NCI-H82 treated with DMSO at 0.1 percent for 48 hours (cell line): ENCODE measurements around the gene SLC16A12.
"Not testable (repeated sequence)": the region's sequence is repeated elsewhere in the genome, so short reads cannot be mapped to it uniquely, and the experiment has no call there.

ENCODE experiments used
- DNase-seq: peaks from one replicate; lab custom pipeline; 2025; ENCODE audit not compliant: unreplicated experiment; lab: John Stamatoyannopoulos, UW

The SLC16A12 gene

DNA sequence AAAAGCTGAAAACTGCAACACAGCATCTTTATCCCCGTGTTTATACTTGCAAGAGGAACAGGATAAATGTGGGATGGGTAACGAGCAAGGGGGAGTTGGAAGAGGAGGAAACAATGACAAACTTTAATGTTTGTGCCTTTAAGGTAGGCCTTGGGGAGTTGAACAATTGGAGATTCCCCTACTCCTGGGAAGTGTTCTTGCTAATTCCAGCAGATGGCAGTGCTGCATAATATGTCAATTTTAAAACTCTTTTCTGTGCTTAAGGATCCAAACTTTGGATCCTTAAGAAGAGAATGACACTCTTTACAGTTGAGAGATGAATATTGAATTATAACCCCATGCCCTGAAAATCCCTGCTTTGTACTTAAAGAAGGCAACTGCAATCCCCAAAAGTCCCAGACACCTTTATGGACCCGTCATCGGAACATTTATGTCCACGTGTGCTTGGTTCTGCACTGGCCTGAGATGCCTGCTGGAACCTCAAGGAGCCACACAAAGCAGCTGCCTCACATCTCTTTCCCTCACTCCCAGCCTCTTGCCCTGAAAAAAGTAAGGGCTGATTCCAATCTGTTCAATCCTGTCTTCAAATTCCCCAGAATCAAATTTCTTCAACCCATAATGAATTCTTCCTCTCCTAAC lies 109.0 kb downstream of the SLC16A12 start:
- DNase-seq, result no peak

DNA sequence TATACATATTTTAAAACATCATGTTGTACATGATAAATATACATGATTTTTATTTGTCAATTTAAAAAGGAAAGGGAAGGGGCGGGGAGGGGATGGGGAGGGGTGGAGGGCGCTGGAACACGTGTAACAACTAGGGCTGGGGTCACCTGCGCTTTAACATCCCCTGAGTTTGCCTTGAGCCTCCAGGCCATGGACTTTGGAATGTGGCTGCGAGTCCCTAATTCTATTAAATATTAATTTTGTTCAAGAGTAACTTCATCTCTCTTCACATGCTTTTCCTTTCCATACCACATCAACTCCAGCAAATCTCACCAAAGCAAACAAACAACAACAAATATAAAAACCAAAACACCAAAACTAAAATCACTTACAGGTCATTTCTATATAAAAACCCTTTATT lies 110.4 kb downstream of the SLC16A12 start:
- DNase-seq, result no peak

DNA sequence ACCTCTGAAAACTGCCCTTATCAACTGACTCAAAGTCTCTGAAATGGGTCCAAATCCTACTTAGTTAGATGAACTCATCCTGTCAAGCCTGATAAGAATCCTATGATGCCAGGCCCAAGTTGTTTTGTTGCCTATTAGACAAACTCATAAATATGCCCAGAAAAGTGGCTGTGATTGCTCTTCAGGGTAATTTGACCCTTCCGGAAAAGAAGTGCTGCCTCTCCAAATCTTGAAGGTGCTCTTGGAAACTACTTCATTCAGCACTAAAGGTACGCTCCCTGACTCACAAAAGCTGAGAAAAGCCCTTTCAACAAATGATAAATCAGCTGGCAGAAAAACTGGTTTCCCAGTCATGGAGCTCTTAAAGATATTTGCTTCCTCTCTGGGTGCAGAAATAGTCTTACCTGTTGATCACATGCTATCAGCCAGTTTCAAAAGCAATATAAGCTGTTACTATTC lies 114.3 kb downstream of the SLC16A12 start:
- no peak for DNase-seq

GRCh38 chr10:89419548-89419947 lies 115.8 kb downstream of the SLC16A12 start:
- no peak for DNase-seq

GRCh38 chr10:89416465-89416864 lies 118.9 kb downstream of the SLC16A12 start:
- no peak for DNase-seq

DNA sequence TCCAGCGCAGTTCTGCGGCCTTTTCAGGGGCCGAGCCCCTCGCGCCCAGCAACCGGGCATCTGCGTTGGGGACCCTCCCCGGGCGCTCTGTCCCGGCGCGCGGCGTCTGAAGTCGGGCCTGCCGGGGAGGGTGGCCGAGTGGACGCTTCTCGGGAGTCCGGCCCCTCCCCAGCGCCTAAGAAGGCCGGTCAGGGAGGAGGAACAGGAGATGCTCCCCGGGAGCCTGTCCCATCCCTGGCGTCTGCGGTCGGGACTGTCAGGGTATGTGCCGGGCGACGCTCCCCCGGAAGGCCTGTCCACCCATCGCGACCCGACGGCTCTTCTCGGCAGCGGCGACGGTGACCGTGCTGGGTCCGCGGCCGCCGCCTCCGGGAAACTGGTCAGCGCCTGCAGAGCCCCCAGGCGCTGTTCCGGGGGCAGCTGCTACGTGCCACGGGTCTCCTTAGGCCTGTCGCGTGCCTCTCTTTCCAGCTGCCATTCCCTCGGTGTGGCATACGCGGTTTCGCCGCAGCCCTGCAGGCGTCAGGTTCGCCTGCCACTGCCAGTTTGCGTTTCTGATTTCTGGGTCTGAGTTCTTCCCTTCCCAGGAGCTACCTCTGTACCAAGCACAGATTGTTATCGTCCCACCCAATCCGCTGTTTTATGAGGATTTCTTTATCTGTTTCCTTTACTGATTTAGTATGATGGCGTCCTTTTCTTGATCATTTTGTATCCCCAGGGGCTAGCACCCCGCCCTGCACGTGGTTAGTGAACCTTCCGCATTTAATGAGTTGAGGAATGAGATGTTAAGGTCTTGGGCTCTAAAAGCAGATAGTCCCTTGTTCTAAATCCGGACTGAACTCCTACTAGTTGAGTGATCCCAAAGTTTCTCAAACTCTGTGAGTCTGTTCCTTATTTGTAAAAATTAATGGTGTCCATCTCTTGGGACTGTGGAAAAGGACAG lies 120.2 kb downstream of the SLC16A12 start:
- no peak for DNase-seq

GRCh38 chr10:89414146-89414878 lies 121.1 kb downstream of the SLC16A12 start, which contains the start of gene IFIT5:
Gene IFIT5, plus strand, starts transcription at chr10:89414568. Its CDS starts 231 bp downstream, at chr10:89414799.
- peak; percentile 3 for DNase-seq

GRCh38 chr10:89413398-89413912 lies 121.9 kb downstream of the SLC16A12 start:
- DNase-seq, result no peak

DNA sequence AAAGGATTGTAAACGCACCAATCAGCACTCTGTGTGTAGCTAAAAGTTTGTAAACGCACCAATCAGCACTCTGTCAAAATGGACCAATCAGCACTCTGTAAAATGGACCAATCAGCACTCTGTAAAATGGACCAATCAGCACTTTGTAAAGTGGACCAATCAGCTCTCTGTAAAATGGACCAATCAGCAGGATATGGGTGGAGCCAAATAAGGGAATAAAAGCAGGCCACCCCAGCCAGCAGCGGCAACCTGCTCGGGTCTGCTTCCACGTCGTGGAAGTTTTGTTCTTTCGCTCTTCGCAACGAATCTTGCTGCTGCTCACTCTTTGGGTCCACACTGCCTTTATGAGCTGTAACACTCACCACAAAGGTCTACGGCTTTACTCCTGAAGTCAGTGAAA lies 123.1 kb downstream of the SLC16A12 start:
- not testable (repeated sequence) for DNase-seq

DNA sequence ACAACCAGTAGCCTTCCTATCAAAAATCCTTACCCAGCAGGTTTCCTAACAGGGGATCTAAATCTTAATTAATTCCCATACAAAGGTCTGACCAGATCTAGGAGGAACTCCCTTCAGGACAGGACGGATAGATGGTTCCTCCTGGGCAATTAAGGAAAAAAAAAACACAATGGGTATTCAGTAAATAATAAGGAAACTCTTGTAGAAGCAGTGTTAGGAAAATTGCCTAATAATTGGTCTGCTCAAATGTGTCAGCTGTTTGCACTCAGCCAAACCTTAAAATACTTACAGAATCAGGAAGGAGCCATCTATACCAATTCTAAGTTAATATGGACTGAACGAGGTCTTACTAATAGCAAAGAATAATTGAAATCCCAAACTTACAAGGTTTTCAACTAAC lies 124.3 kb downstream of the SLC16A12 start:
- DNase-seq, result not testable (repeated sequence)

DNA sequence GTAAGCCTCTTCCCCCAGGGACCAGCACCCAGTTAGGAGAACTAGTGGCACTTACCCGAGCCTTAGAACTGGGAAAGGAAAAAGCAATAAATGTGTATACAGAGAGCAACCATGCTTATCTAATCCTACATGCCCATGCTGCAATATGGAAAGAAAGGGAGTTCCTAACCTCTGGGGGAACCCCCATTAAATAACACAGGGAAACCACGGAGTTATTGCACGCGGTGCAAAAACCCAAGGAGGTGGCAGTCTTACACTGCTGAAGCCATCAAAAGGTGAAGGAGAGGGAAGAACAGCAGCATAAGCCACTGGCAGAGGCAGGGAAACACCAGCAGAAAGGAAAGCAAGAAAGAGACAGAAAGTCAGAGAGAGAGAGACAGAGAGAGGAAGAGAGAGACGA lies 124.8 kb downstream of the SLC16A12 start:
- DNase-seq, result not testable (repeated sequence)

DNA sequence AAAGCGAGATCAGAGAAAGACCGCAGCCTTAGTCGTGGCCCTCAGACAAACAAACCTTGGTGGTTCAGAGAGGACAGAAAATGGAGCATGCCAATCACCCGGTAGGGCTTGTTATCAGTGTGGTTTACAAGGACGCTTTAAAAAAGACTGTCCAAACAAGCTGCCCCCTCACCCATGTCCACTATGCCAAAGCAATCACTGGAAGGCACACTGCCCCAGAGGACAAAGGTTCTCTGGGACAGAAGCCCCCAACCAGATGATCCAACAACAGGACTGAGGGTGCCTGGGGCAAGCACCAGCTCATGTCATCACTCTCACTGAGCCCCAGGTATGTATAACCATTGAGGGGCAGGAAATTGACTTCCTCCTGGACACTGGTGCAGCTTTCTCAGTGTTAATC lies 126.1 kb downstream of the SLC16A12 start:
- not testable (repeated sequence) for DNase-seq

GRCh38 chr10:89407792-89408191 lies 127.6 kb downstream of the SLC16A12 start:
- not testable (repeated sequence) for DNase-seq

GRCh38 chr10:89406178-89406577 lies 129.2 kb downstream of the SLC16A12 start:
- not testable (repeated sequence) for DNase-seq

DNA sequence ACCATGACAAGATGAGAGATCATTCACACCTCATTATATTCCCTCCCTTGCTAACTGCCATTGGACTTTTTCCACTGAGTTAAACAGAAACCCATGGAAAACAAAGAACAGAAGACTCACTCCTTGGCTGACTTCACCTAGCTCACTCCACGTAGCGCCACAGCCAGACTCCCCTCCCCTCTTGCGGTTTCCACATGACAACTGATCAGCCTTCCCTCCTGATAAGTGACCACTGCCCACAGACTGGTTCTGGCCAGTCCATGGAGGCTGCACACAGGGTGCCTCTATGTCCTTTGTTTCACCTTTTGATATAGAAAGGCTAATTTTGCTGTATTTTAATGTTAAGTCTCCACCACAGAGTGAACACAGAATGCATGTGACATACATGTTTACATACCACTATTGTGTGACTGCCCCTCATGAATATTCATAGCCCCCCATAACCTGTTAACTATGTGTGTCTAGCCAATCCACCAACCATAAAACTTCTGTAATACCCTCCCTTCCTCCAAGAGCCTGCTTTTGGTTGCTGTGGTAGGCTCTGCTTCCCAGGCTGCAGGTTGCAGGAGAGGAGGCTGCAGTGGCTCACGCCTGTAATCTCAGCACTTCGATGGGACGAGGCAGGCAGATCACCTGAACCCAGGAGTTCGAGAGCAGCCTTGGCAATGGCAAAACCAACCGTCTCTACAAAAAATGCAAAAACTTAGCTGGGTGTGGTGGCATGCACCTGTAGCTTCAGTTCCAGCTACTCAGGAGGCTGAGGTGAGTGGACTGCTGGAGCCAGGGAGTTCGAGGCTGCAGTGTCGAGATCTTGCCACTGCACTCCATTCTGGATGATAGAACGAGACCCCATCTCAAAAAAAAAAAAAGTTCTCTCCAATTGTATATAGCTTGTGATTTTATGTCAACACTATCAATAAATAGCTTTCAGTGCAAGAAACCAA lies 131.0 kb downstream of the SLC16A12 start:
- no peak for DNase-seq

- DNase-seq, result no peak
Observed at GRCh38 chr10:89403043-89403442, 132.4 kb downstream of the SLC16A12 start.

GRCh38 chr10:89399956-89400355 lies 135.4 kb downstream of the SLC16A12 start:
- DNase-seq, result no peak

DNA sequence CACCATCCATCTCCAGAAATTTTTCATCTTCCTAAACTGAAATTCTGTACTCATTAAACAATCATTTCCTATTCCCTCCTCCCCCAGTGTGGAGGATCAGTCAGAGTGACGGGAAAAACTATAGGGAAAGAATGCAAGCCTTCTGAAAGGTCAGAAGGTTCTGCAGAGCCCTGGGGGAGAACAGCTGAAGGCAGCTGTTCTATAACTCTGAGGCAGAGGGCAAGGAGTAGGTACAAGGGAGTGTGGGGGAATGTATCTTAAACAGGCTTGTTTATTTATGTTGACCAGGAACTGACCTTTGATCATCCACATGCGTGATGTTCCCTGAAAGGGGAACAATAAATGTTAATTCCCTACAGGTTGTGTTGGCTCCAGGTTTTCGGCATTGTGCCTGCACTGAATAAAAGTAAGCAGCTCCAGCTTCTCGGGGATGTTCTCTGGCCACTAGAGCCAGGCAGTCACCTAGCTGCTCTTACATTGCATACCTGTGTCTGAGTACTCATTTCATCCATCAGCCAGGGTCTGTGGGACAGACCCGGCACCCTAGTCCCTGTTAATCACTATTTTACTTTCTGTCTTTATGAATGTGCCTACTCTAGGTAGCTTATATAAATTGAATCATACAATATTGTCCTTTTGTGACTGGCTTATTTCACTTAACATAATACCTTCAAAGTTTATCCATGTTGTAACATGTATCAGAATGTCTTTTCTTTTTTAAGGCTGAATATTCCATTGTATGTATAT lies 137.2 kb downstream of the SLC16A12 start:
- DNase-seq, result no peak

- no peak for DNase-seq
Observed at GRCh38 chr10:89395141-89395540, 140.3 kb downstream of the SLC16A12 start.
